Measurements from ENCODE around the gene HECTD4. TPM values are rescaled to one million over a fixed set of nuclear protein-coding genes. Genes with fewer than 3 reads are reported as not detected.

Gene HECTD4
- total and polyA plus RNA-seq, 11 donors = 6.3 to 30.7 (median 23.1) TPM

- ATAC-seq (no peak), DNase-seq (no peak)
- Histone ChIP-seq H3K4me3 (no peak overlapping the region), H3K9me3 (no peaks in the 10 kb centered on the region), H3K4me1 (peaks cover 3 to 70% (median 47%) of the 10 kb centered on the region in 12 donors), H3K27me3 (no peaks in the 10 kb centered on the region), H3K27ac (peak overlapping the region in 2 of 12 donors; percentile 66 to 72), H3K36me3 (peaks cover 0 to 8% (median 0%) of the 10 kb centered on the region in 9 donors)
- intact Hi-C loops (cut with DNase I) = no loop called here
- TF ChIP-seq, protein P1, sequence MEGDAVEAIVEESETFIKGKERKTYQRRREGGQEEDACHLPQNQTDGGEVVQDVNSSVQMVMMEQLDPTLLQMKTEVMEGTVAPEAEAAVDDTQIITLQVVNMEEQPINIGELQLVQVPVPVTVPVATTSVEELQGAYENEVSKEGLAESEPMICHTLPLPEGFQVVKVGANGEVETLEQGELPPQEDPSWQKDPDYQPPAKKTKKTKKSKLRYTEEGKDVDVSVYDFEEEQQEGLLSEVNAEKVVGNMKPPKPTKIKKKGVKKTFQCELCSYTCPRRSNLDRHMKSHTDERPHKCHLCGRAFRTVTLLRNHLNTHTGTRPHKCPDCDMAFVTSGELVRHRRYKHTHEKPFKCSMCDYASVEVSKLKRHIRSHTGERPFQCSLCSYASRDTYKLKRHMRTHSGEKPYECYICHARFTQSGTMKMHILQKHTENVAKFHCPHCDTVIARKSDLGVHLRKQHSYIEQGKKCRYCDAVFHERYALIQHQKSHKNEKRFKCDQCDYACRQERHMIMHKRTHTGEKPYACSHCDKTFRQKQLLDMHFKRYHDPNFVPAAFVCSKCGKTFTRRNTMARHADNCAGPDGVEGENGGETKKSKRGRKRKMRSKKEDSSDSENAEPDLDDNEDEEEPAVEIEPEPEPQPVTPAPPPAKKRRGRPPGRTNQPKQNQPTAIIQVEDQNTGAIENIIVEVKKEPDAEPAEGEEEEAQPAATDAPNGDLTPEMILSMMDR (IDR thresholded peaks at IDR 0.05) = no peak
- TF ChIP-seq POLR2A (IDR thresholded peaks at IDR 0.05) = no peak
- 94 to 100% (median 98%) methylated on average over 1 of the region's 1 CpG for WGBS, 4 donors
These were observed 39.1 kb upstream of the HECTD4 start for GRCh38 chr12:112421363-112421762.

GRCh38 chr12:112420740-112421139 lies 38.5 kb upstream of the HECTD4 start:
- no peak overlapping the region for H3K27ac ChIP-seq
- no peak for DNase-seq
- 79 to 84% (median 82%) methylated on average over 3 of the region's 3 CpGs for WGBS, 4 donors
- intact Hi-C loops (cut with DNase I) = no loop called here
- peaks cover 3 to 70% (median 47%) of the 10 kb centered on the region in 12 donors for H3K4me1 ChIP-seq
- H3K27me3 ChIP-seq = no peaks in the 10 kb centered on the region
- no peaks in the 10 kb centered on the region for H3K9me3 ChIP-seq
- H3K4me3 ChIP-seq = no peak overlapping the region
- ATAC-seq = no peak
- H3K36me3 ChIP-seq = peaks cover 0 to 4% (median 0%) of the 10 kb centered on the region in 9 donors
- no peak for TF ChIP-seq POLR2A (IDR thresholded peaks at IDR 0.05)
- TF ChIP-seq, protein P1 (IDR thresholded peaks at IDR 0.05) = no peak

- Histone ChIP-seq H3K27me3 (no peaks in the 10 kb centered on the region), H3K27ac (peak overlapping the region; percentile 88 to 100 (median 98)), H3K4me1 (peaks cover 3 to 60% (median 46%) of the 10 kb centered on the region in 12 donors), H3K36me3 (peaks cover 0 to 3% (median 0%) of the 10 kb centered on the region in 9 donors), H3K4me3 (peak overlapping the region; percentile 77 to 100 (median 93)), H3K9me3 (no peaks in the 10 kb centered on the region)
- 4 to 7% (median 6%) methylated on average over 18 to 31 of the region's 31 CpGs for WGBS, 4 donors
- intact Hi-C loops (cut with DNase I) = no loop called here
- peak; percentile 55 to 86 (median 83) for ATAC-seq
- TF ChIP-seq, protein P1 (IDR thresholded peaks at IDR 0.05) = peak in 2 of 12 donors; percentile 5 to 6
- TF ChIP-seq POLR2A (IDR thresholded peaks at IDR 0.05) = no peak
- DNase-seq = peak; percentile 67 to 81 (median 75)
These were observed 37.3 kb upstream of the HECTD4 start for GRCh38 chr12:112419297-112420133.

DNA sequence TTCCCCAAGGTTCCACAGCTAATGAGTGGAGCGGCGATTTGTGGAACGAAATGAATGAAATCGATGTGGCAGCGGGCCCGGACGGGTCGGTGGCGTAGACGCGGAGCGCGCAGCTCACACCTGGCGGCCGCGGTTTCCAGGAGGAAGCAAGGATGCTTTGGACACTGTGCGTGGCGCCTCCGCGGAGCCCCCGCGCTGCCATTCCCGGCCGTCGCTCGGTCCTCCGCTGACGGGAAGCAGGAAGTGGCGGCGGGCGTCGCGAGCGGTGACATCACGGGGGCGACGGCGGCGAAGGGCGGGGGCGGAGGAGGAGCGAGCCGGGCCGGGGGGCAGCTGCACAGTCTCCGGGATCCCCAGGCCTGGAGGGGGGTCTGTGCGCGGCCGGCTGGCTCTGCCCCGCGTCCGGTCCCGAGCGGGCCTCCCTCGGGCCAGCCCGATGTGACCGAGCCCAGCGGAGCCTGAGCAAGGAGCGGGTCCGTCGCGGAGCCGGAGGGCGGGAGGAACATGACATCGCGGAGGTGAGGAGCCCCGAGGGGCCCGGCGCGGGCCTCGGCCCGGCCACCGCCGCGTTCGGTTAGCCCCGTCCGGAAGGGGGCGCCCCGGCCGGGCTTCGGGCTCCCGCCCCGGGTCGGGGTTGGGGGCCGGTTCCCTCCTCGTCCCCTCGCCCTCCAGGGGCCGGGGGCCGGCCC lies 36.5 kb upstream of the HECTD4 start, which contains the start of gene PTPN11:
Gene PTPN11 (plus strand): TSS at position 340 of the 689 bp plus-strand sequence. CDS start 165 bp downstream, at position 505.
- 0 to 1% (median 0%) methylated on average over 19 to 89 of the region's 89 CpGs for WGBS, 4 donors
- peak; percentile 66 to 94 (median 88) for ATAC-seq

More for the DNA sequence above, 36.5 kb upstream of the HECTD4 start, which contains the start of gene PTPN11:
- H3K9me3 ChIP-seq = no peaks in the 10 kb centered on the region
- H3K4me3 ChIP-seq = peak within 1 kb of the TSS; percentile 77 to 100 (median 93)
- H3K27me3 ChIP-seq = no peaks in the 10 kb centered on the region
- DNase-seq = peak; percentile 87 to 94 (median 90)
- peaks cover 3 to 52% (median 41%) of the 10 kb centered on the region in 12 donors for H3K4me1 ChIP-seq
- H3K36me3 ChIP-seq = peaks cover 0 to 3% (median 0%) of the 10 kb centered on the region in 9 donors
- TF ChIP-seq, protein P1 (IDR thresholded peaks at IDR 0.05) = peak in 11 of 12 donors; percentile 15 to 57 (median 42)
- peak; percentile 15 to 88 for TF ChIP-seq POLR2A (IDR thresholded peaks at IDR 0.05)
- H3K27ac ChIP-seq = peak within 1 kb of the TSS; percentile 88 to 100 (median 98)
- intact Hi-C loops (cut with DNase I) = no loop called here
